Progenitor cell of endocrine pancreas (in vitro differentiated cells): Measurements from ENCODE around the gene POLK. TPM values are rescaled to one million over a fixed set of nuclear protein-coding genes. Genes with fewer than 3 reads are reported as not detected.
"Not testable (repeated sequence)": the region's sequence is repeated elsewhere in the genome, so short reads cannot be mapped to it uniquely, and the experiment has no call there.

ENCODE experiments used
- DNase-seq: peaks from one replicate; pipeline ENCODE4 v3.0.0; 2021; ENCODE audit warnings: low spot score; ENCODE audit not compliant: unreplicated experiment
- H3K27ac Mint-ChIP-seq: 2 replicates; pipeline ENCODE4 v1.8.0; 2021; ENCODE audit warnings: mild to moderate bottlenecking, moderate library complexity, mixed read lengths
- H3K27me3 Mint-ChIP-seq: 2 replicates; pipeline ENCODE4 v1.8.0; 2021; ENCODE audit warnings: mixed read lengths
- H3K36me3 Mint-ChIP-seq: 2 replicates; pipeline ENCODE4 v1.8.0; 2022; ENCODE audit warnings: mixed read lengths; ENCODE audit not compliant: insufficient read depth
- H3K4me1 Mint-ChIP-seq: 2 replicates; pipeline ENCODE4 v1.8.0; 2021; ENCODE audit warnings: low read depth, mixed read lengths
- H3K4me3 Mint-ChIP-seq: 2 replicates; pipeline ENCODE4 v1.8.0; 2021; ENCODE audit warnings: low read depth, mild to moderate bottlenecking, moderate library complexity, mixed read lengths
- H3K9me3 Mint-ChIP-seq: 2 replicates; pipeline ENCODE4 v1.8.0; 2021; ENCODE audit warnings: low read depth, mixed read lengths
- total RNA-seq: library from RNA; stranded (reverse); gene quantifications from 2 replicates; pipeline ENCODE4 v1.2.1, GENCODE V29; 2021
- TF ChIP-seq, protein P1 (sequence below): fragments of 200-600 bp; sonication (generic); IDR thresholded peaks from one replicate; pipeline ENCODE4 v1.5.0; 2021; ENCODE audit warnings: antibody characterized with exemption, mild to moderate bottlenecking; ENCODE audit not compliant: unreplicated experiment

POLK gene
- total RNA-seq, 1 donor from 2014 or later, result 20.2 TPM

DNA sequence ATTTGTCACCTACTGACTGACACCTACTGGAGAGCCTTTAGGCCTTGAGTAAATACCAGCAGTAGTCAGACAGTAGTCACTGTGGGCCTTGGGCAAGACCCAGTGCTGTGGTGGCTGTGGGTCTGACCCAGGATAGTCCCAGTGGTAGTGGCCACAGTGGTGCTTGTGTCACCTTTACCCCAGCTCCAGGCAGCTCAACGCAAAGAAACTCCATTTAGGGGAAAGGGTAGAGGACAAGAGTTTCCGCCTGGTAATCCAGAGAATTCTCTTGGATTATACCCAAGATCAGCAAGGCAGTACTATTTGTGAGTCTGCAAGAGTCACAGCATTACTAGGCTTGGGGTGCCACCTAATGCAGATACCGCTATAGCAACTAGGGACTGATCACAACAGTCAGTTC, 29.2 kb upstream of the POLK start:
- TF ChIP-seq, protein P1, sequence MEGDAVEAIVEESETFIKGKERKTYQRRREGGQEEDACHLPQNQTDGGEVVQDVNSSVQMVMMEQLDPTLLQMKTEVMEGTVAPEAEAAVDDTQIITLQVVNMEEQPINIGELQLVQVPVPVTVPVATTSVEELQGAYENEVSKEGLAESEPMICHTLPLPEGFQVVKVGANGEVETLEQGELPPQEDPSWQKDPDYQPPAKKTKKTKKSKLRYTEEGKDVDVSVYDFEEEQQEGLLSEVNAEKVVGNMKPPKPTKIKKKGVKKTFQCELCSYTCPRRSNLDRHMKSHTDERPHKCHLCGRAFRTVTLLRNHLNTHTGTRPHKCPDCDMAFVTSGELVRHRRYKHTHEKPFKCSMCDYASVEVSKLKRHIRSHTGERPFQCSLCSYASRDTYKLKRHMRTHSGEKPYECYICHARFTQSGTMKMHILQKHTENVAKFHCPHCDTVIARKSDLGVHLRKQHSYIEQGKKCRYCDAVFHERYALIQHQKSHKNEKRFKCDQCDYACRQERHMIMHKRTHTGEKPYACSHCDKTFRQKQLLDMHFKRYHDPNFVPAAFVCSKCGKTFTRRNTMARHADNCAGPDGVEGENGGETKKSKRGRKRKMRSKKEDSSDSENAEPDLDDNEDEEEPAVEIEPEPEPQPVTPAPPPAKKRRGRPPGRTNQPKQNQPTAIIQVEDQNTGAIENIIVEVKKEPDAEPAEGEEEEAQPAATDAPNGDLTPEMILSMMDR, result no peak
- peaks cover 36% of the 10 kb centered on the region for H3K9me3 Mint-ChIP-seq
- no peaks in the 10 kb centered on the region for H3K4me1 Mint-ChIP-seq
- no peak overlapping the region for H3K4me3 Mint-ChIP-seq
- H3K36me3 Mint-ChIP-seq, result peaks cover 35% of the 10 kb centered on the region
- no peaks in the 10 kb centered on the region for H3K27me3 Mint-ChIP-seq
- H3K27ac Mint-ChIP-seq, result no peak overlapping the region
- DNase-seq, result no peak

DNA sequence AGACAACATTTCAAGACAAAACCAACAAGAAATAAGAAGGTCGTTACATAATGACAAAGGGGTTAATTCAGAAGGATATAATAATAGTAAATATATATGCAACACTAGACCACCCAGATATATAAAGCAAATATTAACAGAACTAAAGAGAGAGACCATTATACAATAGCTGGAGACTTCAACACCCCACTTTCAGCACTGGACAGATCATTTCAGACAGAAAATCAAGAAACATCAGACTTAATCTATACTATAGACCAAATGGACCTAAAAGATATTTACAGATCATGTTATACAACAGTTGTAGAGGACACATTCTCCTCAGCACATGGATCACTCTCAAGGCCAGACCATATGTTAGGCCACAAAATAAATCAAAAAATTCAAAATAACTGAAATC, 27.1 kb upstream of the POLK start:
- Mint-ChIP-seq H3K36me3 (peaks cover 48% of the 10 kb centered on the region), H3K9me3 (peaks cover 50% of the 10 kb centered on the region), H3K4me3 (no peak overlapping the region), H3K4me1 (no peaks in the 10 kb centered on the region), H3K27me3 (no peaks in the 10 kb centered on the region), H3K27ac (no peak overlapping the region)
- TF ChIP-seq, protein P1, result no peak
- no peak for DNase-seq

DNA sequence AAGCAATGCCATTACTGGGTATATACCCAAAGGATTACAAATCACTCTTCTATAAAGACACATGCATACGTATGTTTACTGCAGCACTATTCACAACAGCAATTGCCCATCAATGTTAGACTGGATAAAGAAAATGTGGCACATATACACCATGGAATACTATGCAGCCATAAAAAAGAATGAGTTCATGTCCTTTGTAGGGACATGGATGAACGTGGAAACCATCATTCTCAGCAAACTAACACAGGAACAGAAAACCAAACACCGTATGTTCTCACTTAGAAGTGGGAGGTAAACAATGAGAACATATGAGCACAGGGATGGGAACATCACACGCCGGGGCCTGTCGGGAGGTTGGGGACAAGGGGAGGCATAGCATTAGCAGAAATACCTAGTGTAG, 21.8 kb upstream of the POLK start:
- H3K4me1 Mint-ChIP-seq, DNase-seq, H3K4me3 Mint-ChIP-seq, H3K27me3 Mint-ChIP-seq, H3K27ac Mint-ChIP-seq: not testable (repeated sequence)
- Mint-ChIP-seq H3K9me3 (peaks cover 51% of the 10 kb centered on the region), H3K36me3 (peaks cover 59% of the 10 kb centered on the region)

DNA sequence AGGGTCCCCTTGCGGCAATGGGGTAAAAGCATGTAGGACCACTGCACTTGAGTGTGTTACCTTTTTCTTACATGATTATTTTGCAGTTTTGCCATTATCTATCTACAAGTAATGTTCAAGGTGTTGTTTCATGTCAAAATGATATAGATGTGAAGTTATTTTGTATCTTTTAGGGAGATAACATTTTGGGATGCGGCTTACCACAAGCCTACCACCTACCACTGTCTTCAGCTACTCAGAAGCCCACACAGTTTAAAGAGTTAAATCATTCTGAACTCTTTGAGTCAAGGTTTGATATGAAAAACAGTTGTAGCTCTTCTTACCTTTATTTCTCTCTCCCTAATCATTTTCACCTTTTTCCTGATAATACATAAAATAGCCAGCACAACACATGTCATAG, 20.1 kb upstream of the POLK start:
- Mint-ChIP-seq H3K27ac (no peak overlapping the region), H3K9me3 (peaks cover 34% of the 10 kb centered on the region), H3K4me1 (no peaks in the 10 kb centered on the region), H3K36me3 (peaks cover 43% of the 10 kb centered on the region), H3K4me3 (no peak overlapping the region), H3K27me3 (no peaks in the 10 kb centered on the region)
- DNase-seq, result no peak
- TF ChIP-seq, protein P1, result no peak

DNA sequence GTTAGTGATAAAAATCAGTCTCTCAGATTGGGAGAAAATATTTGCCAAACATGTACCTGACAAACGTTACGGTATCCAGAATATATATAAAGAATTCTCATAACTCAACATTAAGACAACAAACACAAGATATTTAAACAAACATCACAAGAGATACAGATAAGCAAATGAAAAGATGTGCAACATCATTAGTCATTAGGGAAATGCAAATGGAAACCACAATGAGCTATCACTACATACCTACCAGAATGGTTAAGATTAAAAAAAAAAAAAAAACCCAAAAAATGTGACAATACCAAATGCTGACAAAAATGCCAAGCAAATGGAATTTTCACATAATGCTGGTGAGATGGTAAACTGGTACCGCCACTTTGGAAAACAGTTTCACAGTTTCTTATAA, 15.7 kb upstream of the POLK start:
- no peak for DNase-seq
- Mint-ChIP-seq H3K36me3 (peaks cover 32% of the 10 kb centered on the region), H3K4me3 (no peak overlapping the region), H3K27me3 (no peaks in the 10 kb centered on the region), H3K9me3 (peaks cover 3% of the 10 kb centered on the region), H3K27ac (no peak overlapping the region), H3K4me1 (peaks cover 2% of the 10 kb centered on the region)
- TF ChIP-seq, protein P1, result no peak

DNA sequence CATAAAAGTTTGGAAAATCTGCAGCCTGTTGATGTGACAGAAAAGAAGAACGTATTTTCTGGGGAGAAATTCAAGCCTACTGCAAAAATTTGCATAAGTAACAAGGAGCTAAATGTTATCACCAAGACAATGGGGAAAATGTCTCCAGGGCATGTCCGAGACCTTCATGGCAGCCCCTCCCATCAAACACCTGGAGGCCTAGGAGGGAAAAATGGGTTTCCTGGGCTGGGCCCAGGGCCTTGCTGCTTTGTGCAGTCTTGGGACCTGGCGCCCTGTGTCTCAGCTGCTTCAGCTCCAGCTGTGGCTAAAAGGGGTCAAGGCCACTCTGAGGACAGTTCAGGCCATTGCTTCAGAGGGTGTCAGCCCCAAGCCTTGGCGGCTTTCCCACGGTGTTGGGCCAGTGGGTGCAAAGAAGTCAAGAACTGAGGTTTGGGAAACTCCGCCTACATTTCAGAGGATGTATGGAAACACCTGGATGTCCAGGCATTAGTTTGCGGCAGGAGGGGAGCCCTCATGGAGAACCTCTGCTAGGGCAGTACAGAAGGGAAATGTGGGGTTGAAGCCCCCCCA, 13.4 kb upstream of the POLK start:
- Mint-ChIP-seq H3K27ac (no peak overlapping the region), H3K27me3 (no peaks in the 10 kb centered on the region), H3K36me3 (peaks cover 20% of the 10 kb centered on the region), H3K4me1 (peaks cover 2% of the 10 kb centered on the region), H3K4me3 (no peak overlapping the region), H3K9me3 (no peaks in the 10 kb centered on the region)
- DNase-seq, result no peak
- TF ChIP-seq, protein P1, result no peak

DNA sequence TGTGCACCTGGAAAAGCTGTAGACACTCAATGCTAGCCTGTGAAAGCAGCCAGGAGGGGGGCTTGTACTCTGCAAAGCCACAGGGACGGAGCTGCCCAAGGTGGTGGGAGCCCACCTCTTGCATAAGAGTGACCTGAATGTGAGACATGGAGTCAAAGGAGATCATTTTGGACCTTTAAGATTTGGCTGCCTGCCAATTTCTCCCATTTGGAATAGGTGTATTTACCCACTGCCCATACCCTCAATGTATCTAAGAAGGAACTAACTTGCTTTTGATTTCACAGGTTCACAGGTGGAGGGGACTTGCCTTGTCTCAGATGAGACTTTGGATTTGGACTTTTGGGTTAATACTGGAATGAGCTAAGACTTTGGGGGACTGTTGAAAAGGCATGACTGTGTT, 12.8 kb upstream of the POLK start:
- not testable (repeated sequence) for H3K27me3 Mint-ChIP-seq, H3K27ac Mint-ChIP-seq, H3K4me1 Mint-ChIP-seq, H3K4me3 Mint-ChIP-seq, H3K9me3 Mint-ChIP-seq, DNase-seq
- H3K36me3 Mint-ChIP-seq, result peaks cover 21% of the 10 kb centered on the region

DNA sequence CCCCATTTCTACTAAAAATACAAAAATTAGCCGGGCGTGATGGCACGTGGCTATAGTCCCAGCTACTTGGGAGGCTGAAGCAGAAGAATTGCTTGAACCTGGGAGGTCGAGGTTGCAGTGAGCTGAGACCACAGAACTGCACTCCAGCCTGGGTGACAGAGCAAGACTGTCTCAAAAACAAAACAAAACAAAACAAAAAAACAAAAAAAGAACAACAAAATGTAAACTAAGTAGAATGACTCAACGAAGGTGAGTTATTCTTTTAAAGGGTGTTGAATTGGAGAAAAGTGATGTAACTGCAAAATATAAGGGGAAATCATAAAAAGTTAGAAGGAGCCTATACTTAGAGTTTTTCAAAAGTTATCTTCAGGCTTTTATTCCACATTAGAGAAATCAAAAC, 6.6 kb upstream of the POLK start:
- H3K4me3 Mint-ChIP-seq, H3K9me3 Mint-ChIP-seq, H3K27ac Mint-ChIP-seq, DNase-seq, H3K27me3 Mint-ChIP-seq: not testable (repeated sequence)
- Mint-ChIP-seq H3K4me1 (peaks cover 14% of the 10 kb centered on the region), H3K36me3 (peaks cover 17% of the 10 kb centered on the region)
